GM12891 (cell line): Measurements from ENCODE around the gene ATP12A.

Experiments used
- PAX5 ChIP-seq: IDR thresholded peaks from 2 replicates; pipeline ENCODE4 v1.6.1; 2011; ENCODE audit warnings: low read length, moderate library complexity, mild to moderate bottlenecking; ENCODE audit not compliant: insufficient read depth, severe bottlenecking
- POLR2A ChIP-seq: IDR thresholded peaks from 2 replicates; pipeline ENCODE4 v1.6.1; 2011; ENCODE audit warnings: low read depth, low read length, control low read depth
- POLR2AphosphoS5 ChIP-seq: IDR thresholded peaks from 2 replicates; pipeline ENCODE4 v1.6.1; 2011; ENCODE audit warnings: low read depth, low read length, control low read depth

- TF ChIP-seq POLR2AphosphoS5 = no peak
- no peak for TF ChIP-seq POLR2A
- TF ChIP-seq PAX5 = no peak
Observed at GRCh38 chr13:24727731-24728601, 47.8 kb downstream of the ATP12A start.
